IMR-90 (cell line): ENCODE data around the gene CRTAC1. TPM values are rescaled to one million over a fixed set of nuclear protein-coding genes. Genes with fewer than 3 reads are reported as not detected.

Experiments used
- ATAC-seq: fragments of 200-7000 bp; cut with Tn5 transposase; 2 replicates; pipeline ENCODE4 v1.9.1; 2020; ENCODE audit warnings: low read depth, mild to moderate bottlenecking, moderate library complexity
- BruUV-seq: library from RNA; stranded (reverse); fragments of 400-500 nt; replicated peaks from 2 replicates; lab custom pipeline; 2021; lab: Mats Ljungman, UMichigan
- CTCF ChIA-PET: fragments of 300-600 bp; formaldehyde crosslinking; extraction: SDS; loops from one replicate; lab custom pipeline; 2021; ENCODE audit warnings: antibody characterized with exemption; lab: Yijun Ruan, JAX
- POLR2A ChIA-PET: fragments of 300-600 bp; sonication (Branson Sonifier 250); formaldehyde crosslinking; loops from one replicate; lab custom pipeline; 2022; ENCODE audit warnings: antibody characterized with exemption; ENCODE audit not compliant: unreplicated experiment; lab: Charles Lee
- DNase-seq: peaks from one replicate; pipeline ENCODE4 v3.0.0; 2013
- H2AFZ ChIP-seq: replicated peaks from 2 replicates; pipeline ENCODE3; 2013; ENCODE audit warnings: low read length, mild to moderate bottlenecking; ENCODE audit not compliant: poor library complexity
- H2AK5ac ChIP-seq: 2 replicates; pipeline ENCODE4 v1.6.1; 2013; ENCODE audit warnings: low read depth, low read length, inconsistent platforms
- H2AK9ac ChIP-seq: replicated peaks from 2 replicates; pipeline ENCODE3; 2013; ENCODE audit warnings: mild to moderate bottlenecking, low read depth, low read length, moderate library complexity; ENCODE audit not compliant: poor library complexity
- H2BK120ac ChIP-seq: 2 replicates; pipeline ENCODE4 v1.6.1; 2013; ENCODE audit warnings: low read depth, low read length, inconsistent platforms
- H2BK15ac ChIP-seq: 3 replicates; pipeline ENCODE4 v1.6.1; 2013; ENCODE audit warnings: low read depth, low read length, inconsistent platforms
- H2BK20ac ChIP-seq: 2 replicates; pipeline ENCODE4 v1.6.1; 2013; ENCODE audit warnings: low read depth, mild to moderate bottlenecking, inconsistent platforms, low read length, moderate library complexity
- H2BK5ac ChIP-seq: 2 replicates; pipeline ENCODE4 v1.6.1; 2013; ENCODE audit warnings: mild to moderate bottlenecking, low read depth, low read length, inconsistent platforms; ENCODE audit not compliant: poor library complexity, severe bottlenecking
- H3K14ac ChIP-seq: replicated peaks from 2 replicates; pipeline ENCODE4 v1.6.1; 2013; ENCODE audit warnings: low read depth, low read length, inconsistent platforms
- H3K18ac ChIP-seq: 2 replicates; pipeline ENCODE4 v1.6.1; 2013; ENCODE audit warnings: low read depth, low read length, control low read depth
- H3K23ac ChIP-seq: 2 replicates; pipeline ENCODE4 v1.6.1; 2013; ENCODE audit warnings: low read depth, low read length, inconsistent platforms
- H3K27ac ChIP-seq: 2 replicates; pipeline ENCODE4 v1.5.1; 2013; ENCODE audit warnings: mild to moderate bottlenecking, control low read depth, low read length; ENCODE audit not compliant: insufficient read depth
- H3K27me3 ChIP-seq: 2 replicates; pipeline ENCODE4 v1.6.1; 2013; ENCODE audit warnings: low read length; ENCODE audit not compliant: control insufficient read depth, insufficient read depth
- H3K36me3 ChIP-seq: 2 replicates; pipeline ENCODE4 v1.6.1; 2013; ENCODE audit warnings: low read length, mixed read lengths; ENCODE audit not compliant: control insufficient read depth, insufficient read depth
- H3K4ac ChIP-seq: 2 replicates; pipeline ENCODE4 v1.6.1; 2013; ENCODE audit warnings: low read depth, low read length, inconsistent platforms
- H3K4me1 ChIP-seq: 2 replicates; pipeline ENCODE4 v1.6.1; 2013; ENCODE audit warnings: low read length, mixed read lengths; ENCODE audit not compliant: control insufficient read depth, insufficient read depth
- H3K4me2 ChIP-seq: 2 replicates; pipeline ENCODE4 v1.6.1; 2013; ENCODE audit warnings: low read depth, mild to moderate bottlenecking, control low read depth, low read length, moderate library complexity
- H3K4me3 ChIP-seq: 2 replicates; pipeline ENCODE4 v1.5.1; 2013; ENCODE audit warnings: low read depth, mild to moderate bottlenecking, control low read depth, low read length, moderate library complexity; ENCODE audit not compliant: insufficient read depth
- H3K56ac ChIP-seq: 2 replicates; pipeline ENCODE4 v1.6.1; 2013; ENCODE audit warnings: low read length, inconsistent platforms; ENCODE audit not compliant: insufficient read depth; ENCODE audit errors: extremely low read depth
- H3K79me1 ChIP-seq, 2 experiments: 2 replicates each; pipeline ENCODE4 v1.6.1; 2013; ENCODE audit warnings: low read length in 2 of 2, inconsistent platforms in 1 of 2, low read depth in 1 of 2
- H3K9ac ChIP-seq: 2 replicates; pipeline ENCODE4 v1.6.1; 2013; ENCODE audit warnings: low read depth, low read length, control low read depth
- H3K9me1 ChIP-seq: 2 replicates; pipeline ENCODE4 v1.6.1; 2013; ENCODE audit warnings: low read length, inconsistent platforms; ENCODE audit not compliant: insufficient read depth
- H3K9me3 ChIP-seq: 2 replicates; pipeline ENCODE4 v1.6.1; 2013; ENCODE audit warnings: low read length; ENCODE audit not compliant: control insufficient read depth, insufficient read depth
- H4K20me1 ChIP-seq: 2 replicates; pipeline ENCODE4 v1.6.1; 2013; ENCODE audit warnings: low read length, inconsistent platforms; ENCODE audit not compliant: insufficient read depth
- H4K5ac ChIP-seq: 2 replicates; pipeline ENCODE4 v1.6.1; 2013; ENCODE audit warnings: mild to moderate bottlenecking, low read depth, low read length, control low read depth
- H4K8ac ChIP-seq, 2 experiments: 2 replicates each; pipeline ENCODE4 v1.6.1; 2013; ENCODE audit warnings: low read depth in 2 of 2, low read length in 2 of 2, control low read depth in 1 of 2, inconsistent platforms in 1 of 2
- H4K91ac ChIP-seq: 2 replicates; pipeline ENCODE4 v1.6.1; 2013; ENCODE audit warnings: low read depth, low read length, inconsistent platforms; ENCODE audit not compliant: insufficient read depth
- MAZ ChIP-seq: IDR thresholded peaks from 2 replicates; pipeline ENCODE4 v1.6.1; 2012; ENCODE audit warnings: low read depth, mild to moderate bottlenecking, low read length, improper control_type of control experiment, moderate library complexity, borderline replicate concordance
- RFX5 ChIP-seq: IDR thresholded peaks from 2 replicates; pipeline ENCODE4 v1.8.0; 2012; ENCODE audit warnings: low read depth, mild to moderate bottlenecking, low read length, moderate library complexity
- WGBS, 2 experiments: methylation state at CpG; one replicate each; pipeline versions ENCODE4 v1.1.5 to v1.1.7; 2013; ENCODE audit warnings: missing lambda C conversion rate in 2 of 2; ENCODE audit not compliant: insufficient read length in 1 of 2; ENCODE audit errors: extremely low coverage in 2 of 2; 5-methylcytosine and 5-hydroxymethylcytosine counted together
- dilution Hi-C: fragments of 300-500 bp; cut with HindIII; formaldehyde crosslinking; loops from one replicate; pipeline ENCODE4 v1.14.3; 2018; ENCODE audit warnings: low sequenced_read_pairs; ENCODE audit not compliant: unreplicated experiment
- in situ Hi-C: fragments of 300-500 bp; cut with MboI; formaldehyde crosslinking; loops from 3 replicates; pipeline ENCODE4 v1.14.3; 2019; ENCODE audit warnings: low sequenced_read_pairs, inconsistent platforms, mixed read lengths
- intact Hi-C: fragments of 100-400 bp; cut with micrococcal nuclease; formaldehyde crosslinking; loops from 2 replicates; pipeline ENCODE4 v1.10.0; 2022
- polyA plus RNA-seq, 3 experiments: library from polyadenylated mRNA; depleted of rRNA; stranded (reverse); fragments of >200 nt; gene quantifications; 2 replicates each; pipeline ENCODE4 v1.2.3, GENCODE V29; 2012; ENCODE audit warnings: low replicate concordance in 1 of 3
- total RNA-seq: library from RNA; depleted of rRNA; stranded (reverse); fragments of >200 nt; gene quantifications from 2 replicates; pipeline ENCODE4 v1.2.3, GENCODE V29; 2012

Gene CRTAC1
- total and polyA plus RNA-seq, 2 of the 4 experiments (the other 2 are of a cell fraction), result not detected

GRCh38 chr10:97873569-97873968 is 156.9 kb downstream of the CRTAC1 start:
- H3K14ac ChIP-seq, result no peak overlapping the region
- H2AFZ ChIP-seq, result no peak overlapping the region
- no peak overlapping the region for H3K9ac ChIP-seq
- no peak overlapping the region for H4K5ac ChIP-seq
- H4K8ac ChIP-seq, result no peak overlapping the region
- H3K27me3 ChIP-seq, result peaks cover 39% of the 10 kb centered on the region
- no peak overlapping the region for H2AK5ac ChIP-seq
- H3K79me1 ChIP-seq, result no peaks in the 10 kb centered on the region
- no peak overlapping the region for H3K27ac ChIP-seq
- in situ Hi-C loops (no loop called here), intact Hi-C loops (no loop called here), dilution Hi-C loops (no loop called here)
- no peaks in the 10 kb centered on the region for H3K9me3 ChIP-seq
- H2BK120ac ChIP-seq, result no peak overlapping the region
- no peak overlapping the region for H3K4me2 ChIP-seq
- H2BK20ac ChIP-seq, result no peak overlapping the region
- H4K91ac ChIP-seq, result no peak overlapping the region
- H3K36me3 ChIP-seq, result no peaks in the 10 kb centered on the region
- H3K4me3 ChIP-seq, result no peak overlapping the region
- H3K18ac ChIP-seq, result no peak overlapping the region
- H3K4ac ChIP-seq, result no peak overlapping the region
- no peak for TF ChIP-seq MAZ
- no peak for TF ChIP-seq RFX5
- WGBS, 2 experiments, result 39% methylated on average over 4 of the region's 6 CpGs; no CpG with 5 or more reads in 1 of the 2 experiments
- H3K56ac ChIP-seq, result no peak overlapping the region
- H2BK15ac ChIP-seq, result no peak overlapping the region
- H2AK9ac ChIP-seq, result no peak overlapping the region
- POLR2A ChIA-PET, result interaction anchor here (0.5 kb wide), 1 partner anchor 111 kb away, joined by 4 read pairs; no protein-coding TSS in a partner anchor
- no peaks in the 10 kb centered on the region for H3K4me1 ChIP-seq
- H3K23ac ChIP-seq, result no peak overlapping the region
- CTCF ChIA-PET, result no interaction called here
- no peaks in the 10 kb centered on the region for H4K20me1 ChIP-seq
- no peak overlapping the region for H2BK5ac ChIP-seq
- DNase-seq (no peak), ATAC-seq (no peak)
- BruUV-seq, result no TSS peak
- no peaks in the 10 kb centered on the region for H3K9me1 ChIP-seq
